ENCODE measurements around the gene ARHGEF3. TPM values are rescaled to one million over a fixed set of nuclear protein-coding genes. Genes with fewer than 3 reads are reported as not detected.
"Not testable (repeated sequence)": the region's sequence is repeated elsewhere in the genome, so short reads cannot be mapped to it uniquely, and the experiment has no call there.

ARHGEF3 gene
- total and polyA plus RNA-seq, 8 donors = 19.5 to 34.1 (median 24.4) TPM

GRCh38 chr3:56724676-56725075 is 77.1 kb downstream of the ARHGEF3 start:
- ATAC-seq (no peak), DNase-seq (no peak)
- Histone ChIP-seq H3K36me3 (peaks cover 0 to 60% of the 10 kb centered on the region in 2 donors), H3K27me3 (no peaks in the 10 kb centered on the region), H3K9me3 (no peaks in the 10 kb centered on the region), H3K27ac (no peak overlapping the region), H3K4me3 (no peak overlapping the region), H3K4me1 (no peaks in the 10 kb centered on the region)
- no peak for TF ChIP-seq CTCF (IDR thresholded peaks at IDR 0.05)
- intact Hi-C loops (cut with DNase I) = no loop called here

GRCh38 chr3:56720849-56721248 is 80.9 kb downstream of the ARHGEF3 start:
- H3K36me3 ChIP-seq = peaks cover 0 to 22% of the 10 kb centered on the region in 2 donors
- peaks cover 0 to 7% of the 10 kb centered on the region in 2 donors for H3K9me3 ChIP-seq
- no peak overlapping the region for H3K27ac ChIP-seq
- ATAC-seq (no peak), DNase-seq (no peak)
- no peak for TF ChIP-seq CTCF (IDR thresholded peaks at IDR 0.05)
- no peaks in the 10 kb centered on the region for H3K27me3 ChIP-seq
- H3K4me1 ChIP-seq = no peaks in the 10 kb centered on the region
- intact Hi-C loops (cut with DNase I) = no loop called here
- H3K4me3 ChIP-seq = no peak overlapping the region

GRCh38 chr3:56718809-56719208 is 82.9 kb downstream of the ARHGEF3 start:
- H3K27me3 ChIP-seq; ATAC-seq; H3K27ac ChIP-seq; H3K36me3 ChIP-seq; H3K4me3 ChIP-seq; H3K4me1 ChIP-seq; DNase-seq; intact Hi-C loops (cut with DNase I): not testable (repeated sequence)
- peaks cover 0 to 12% of the 10 kb centered on the region in 2 donors for H3K9me3 ChIP-seq

- no peaks in the 10 kb centered on the region for H3K36me3 ChIP-seq
- H3K27ac ChIP-seq = no peak overlapping the region
- ATAC-seq (no peak), DNase-seq (no peak)
- no peak for TF ChIP-seq CTCF (IDR thresholded peaks at IDR 0.05)
- peaks cover 0 to 7% of the 10 kb centered on the region in 2 donors for H3K9me3 ChIP-seq
- H3K4me3 ChIP-seq = no peak overlapping the region
- intact Hi-C loops (cut with DNase I) = no loop called here
- H3K27me3 ChIP-seq = no peaks in the 10 kb centered on the region
- no peaks in the 10 kb centered on the region for H3K4me1 ChIP-seq
These were observed 90.4 kb downstream of the ARHGEF3 start for GRCh38 chr3:56711344-56711743.

- not testable (repeated sequence) for H3K27ac ChIP-seq, H3K9me3 ChIP-seq, ATAC-seq, DNase-seq, H3K36me3 ChIP-seq, H3K4me1 ChIP-seq, H3K27me3 ChIP-seq, H3K4me3 ChIP-seq
- intact Hi-C loops (cut with DNase I) = loop anchor here in 1 of 2 donors (10.0 kb wide), 1 partner anchor 277 kb away; no protein-coding TSS in a partner anchor
These were observed 94.3 kb downstream of the ARHGEF3 start for GRCh38 chr3:56707412-56707811.

GRCh38 chr3:56706629-56707028 is 95.1 kb downstream of the ARHGEF3 start:
- intact Hi-C loops (cut with DNase I) = loop anchor here in 1 of 2 donors (10.0 kb wide), 1 partner anchor 278 kb away; no protein-coding TSS in a partner anchor
- DNase-seq (no peak), ATAC-seq (no peak)
- H3K27me3 ChIP-seq = no peaks in the 10 kb centered on the region
- peaks cover 0 to 7% of the 10 kb centered on the region in 2 donors for H3K4me1 ChIP-seq
- H3K36me3 ChIP-seq = no peaks in the 10 kb centered on the region
- no peaks in the 10 kb centered on the region for H3K9me3 ChIP-seq
- H3K4me3 ChIP-seq = no peak overlapping the region
- H3K27ac ChIP-seq = no peak overlapping the region
- TF ChIP-seq CTCF (IDR thresholded peaks at IDR 0.05) = no peak

Measured in left lung (tissue), 10 donors.